Activated CD8-positive, alpha-beta memory T cell treated with anti-CD3 and anti-CD28 coated beads for 4 hours (primary cell): ENCODE measurements around the gene IRX1.

ENCODE experiments used
- DNase-seq, 2 donors: peaks; one replicate each; pipeline ENCODE4 v3.0.0-alpha.2; 2020; ENCODE audit warnings: low read depth in 2 of 2

The IRX1 gene

GRCh38 chr5:3595006-3595961 is at the start of gene IRX1:
Gene IRX1, plus strand, starts transcription at chr5:3595832. Its CDS starts 274 bp downstream, at chr5:3596106.
- no peak for DNase-seq

- DNase-seq, result no peak
Measured at GRCh38 chr5:3546028-3546427, 49.6 kb upstream of the IRX1 start.

- no peak for DNase-seq
Measured at GRCh38 chr5:3564116-3564515, 31.5 kb upstream of the IRX1 start.

GRCh38 chr5:3564827-3565518 is 30.7 kb upstream of the IRX1 start:
- no peak for DNase-seq

GRCh38 chr5:3584724-3585531 is 10.7 kb upstream of the IRX1 start:
- DNase-seq, result no peak

- no peak for DNase-seq
Measured at GRCh38 chr5:3590161-3590966, 5.3 kb upstream of the IRX1 start.

- DNase-seq, result no peak
Measured at GRCh38 chr5:3590967-3591900, 4.4 kb upstream of the IRX1 start.

- DNase-seq, result no peak
Measured at GRCh38 chr5:3592298-3592697, 3.3 kb upstream of the IRX1 start.

GRCh38 chr5:3593771-3594509 is 1.7 kb upstream of the IRX1 start:
- DNase-seq, result no peak

- DNase-seq, result no peak
Measured at GRCh38 chr5:3594510-3595005, 1.1 kb upstream of the IRX1 start.

GRCh38 chr5:3596261-3596825 is 711 bp downstream of the IRX1 start:
- no peak for DNase-seq

- no peak for DNase-seq
Measured at GRCh38 chr5:3596857-3597166, 1.2 kb downstream of the IRX1 start.

GRCh38 chr5:3597167-3598007 is 1.8 kb downstream of the IRX1 start:
- DNase-seq, result no peak

GRCh38 chr5:3598207-3598606 is 2.6 kb downstream of the IRX1 start:
- no peak for DNase-seq

GRCh38 chr5:3598769-3599211 is 3.2 kb downstream of the IRX1 start:
- DNase-seq, result no peak

GRCh38 chr5:3599226-3600105 is 3.8 kb downstream of the IRX1 start:
- DNase-seq, result no peak
